KMS-11 (cell line): ENCODE measurements around the gene ITSN1.
"Not testable (repeated sequence)": the region's sequence is repeated elsewhere in the genome, so short reads cannot be mapped to it uniquely, and the experiment has no call there.

Experiments used
- H2AFZ ChIP-seq: fragments of 200-600 bp; sonication (generic); 2 replicates; pipeline ENCODE4 v1.6.1; 2016; ENCODE audit warnings: antibody characterized with exemption, mixed run types, low read depth
- H3K27ac ChIP-seq: fragments of 200-600 bp; sonication (generic); 2 replicates; pipeline ENCODE4 v1.6.1; 2016; ENCODE audit warnings: mild to moderate bottlenecking, mixed run types
- H3K27me3 ChIP-seq: fragments of 200-600 bp; sonication (generic); 2 replicates; pipeline ENCODE4 v1.6.1; 2017; ENCODE audit warnings: mild to moderate bottlenecking, low read depth, mixed run types, moderate library complexity; ENCODE audit not compliant: insufficient read depth
- H3K36me3 ChIP-seq: fragments of 200-600 bp; sonication (generic); 2 replicates; pipeline ENCODE4 v1.6.1; 2017; ENCODE audit warnings: mild to moderate bottlenecking, mixed run types; ENCODE audit not compliant: insufficient read depth
- H3K4me1 ChIP-seq: fragments of 200-600 bp; sonication (generic); 2 replicates; pipeline ENCODE4 v1.6.1; 2016; ENCODE audit warnings: mild to moderate bottlenecking, low read depth, mixed run types; ENCODE audit not compliant: poor library complexity, severe bottlenecking
- H3K4me2 ChIP-seq: fragments of 200-600 bp; sonication (generic); 2 replicates; pipeline ENCODE4 v1.7.0; 2016; ENCODE audit warnings: mild to moderate bottlenecking, mixed run types
- H3K4me3 ChIP-seq: fragments of 200-600 bp; sonication (generic); IDR thresholded peaks from 2 replicates; pipeline ENCODE4 v1.6.1; 2017; ENCODE audit warnings: low read depth, low read length, mixed read lengths; ENCODE audit not compliant: insufficient read depth
- H3K79me2 ChIP-seq: fragments of 200-600 bp; sonication (generic); 2 replicates; pipeline ENCODE4 v1.6.1; 2016; ENCODE audit warnings: low read depth, mixed run types; ENCODE audit not compliant: insufficient read depth
- H3K9ac ChIP-seq: fragments of 200-600 bp; sonication (generic); 2 replicates; pipeline ENCODE4 v1.6.1; 2016; ENCODE audit warnings: mild to moderate bottlenecking, mixed run types
- H4K20me1 ChIP-seq: fragments of 200-600 bp; sonication (generic); 2 replicates; pipeline ENCODE4 v1.6.1; 2016; ENCODE audit warnings: mild to moderate bottlenecking, mixed run types; ENCODE audit not compliant: insufficient read depth
- CTCF ChIP-seq: fragments of 200-600 bp; sonication (generic); conservative IDR thresholded peaks from 2 replicates; pipeline ENCODE4 v1.6.1; 2017; ENCODE audit warnings: low read depth, mild to moderate bottlenecking, antibody characterized with exemption, low read length, moderate library complexity, mixed read lengths

The ITSN1 gene

GRCh38 chr21:33668620-33669019 lies 26.3 kb downstream of the ITSN1 start:
- Histone ChIP-seq H3K27ac (no peak overlapping the region), H3K36me3 (no peaks in the 10 kb centered on the region), H3K4me3 (no peak overlapping the region), H3K27me3 (no peaks in the 10 kb centered on the region), H3K4me2 (no peak overlapping the region), H4K20me1 (no peaks in the 10 kb centered on the region), H2AFZ (no peak overlapping the region), H3K79me2 (no peaks in the 10 kb centered on the region), H3K4me1 (no peaks in the 10 kb centered on the region), H3K9ac (no peak overlapping the region)
- TF ChIP-seq CTCF = no peak

- H3K4me1 ChIP-seq = no peaks in the 10 kb centered on the region
- no peaks in the 10 kb centered on the region for H3K27me3 ChIP-seq
- no peak overlapping the region for H3K4me2 ChIP-seq
- no peaks in the 10 kb centered on the region for H3K36me3 ChIP-seq
- no peak overlapping the region for H3K9ac ChIP-seq
- H3K27ac ChIP-seq = no peak overlapping the region
- H3K79me2 ChIP-seq = no peaks in the 10 kb centered on the region
- no peak for TF ChIP-seq CTCF
- no peak overlapping the region for H3K4me3 ChIP-seq
- no peaks in the 10 kb centered on the region for H4K20me1 ChIP-seq
- no peak overlapping the region for H2AFZ ChIP-seq
These were observed 28.0 kb downstream of the ITSN1 start for GRCh38 chr21:33670076-33670978.

GRCh38 chr21:33673473-33673872 lies 31.2 kb downstream of the ITSN1 start:
- H3K4me3 ChIP-seq = no peak overlapping the region
- no peaks in the 10 kb centered on the region for H4K20me1 ChIP-seq
- H3K27me3 ChIP-seq = no peaks in the 10 kb centered on the region
- no peak overlapping the region for H3K4me2 ChIP-seq
- no peak overlapping the region for H3K27ac ChIP-seq
- no peaks in the 10 kb centered on the region for H3K4me1 ChIP-seq
- H3K79me2 ChIP-seq = no peaks in the 10 kb centered on the region
- H3K9ac ChIP-seq = no peak overlapping the region
- H3K36me3 ChIP-seq = no peaks in the 10 kb centered on the region
- no peak for TF ChIP-seq CTCF
- H2AFZ ChIP-seq = no peak overlapping the region

GRCh38 chr21:33674226-33674625 lies 31.9 kb downstream of the ITSN1 start:
- Histone ChIP-seq H3K27ac (no peak overlapping the region), H3K9ac (no peak overlapping the region), H3K36me3 (no peaks in the 10 kb centered on the region), H4K20me1 (no peaks in the 10 kb centered on the region), H3K4me2 (no peak overlapping the region), H3K4me1 (no peaks in the 10 kb centered on the region), H3K27me3 (no peaks in the 10 kb centered on the region), H3K4me3 (no peak overlapping the region), H2AFZ (no peak overlapping the region), H3K79me2 (no peaks in the 10 kb centered on the region)
- no peak for TF ChIP-seq CTCF

- not testable (repeated sequence) for H3K4me1 ChIP-seq, H4K20me1 ChIP-seq, H3K27me3 ChIP-seq, H2AFZ ChIP-seq, H3K4me3 ChIP-seq, H3K9ac ChIP-seq, H3K27ac ChIP-seq, H3K4me2 ChIP-seq, H3K79me2 ChIP-seq, H3K36me3 ChIP-seq
These were observed 34.4 kb downstream of the ITSN1 start for GRCh38 chr21:33676666-33677065.
